H1 (cell line): ENCODE measurements around the gene MYLK. TPM values are rescaled to one million over a fixed set of nuclear protein-coding genes. Genes with fewer than 3 reads are reported as not detected.

ENCODE experiments used
- CTCF ChIA-PET: fragments of 300-600 bp; sonication (Branson Sonifier 250); formaldehyde crosslinking; loops from one replicate; lab custom pipeline; 2021; ENCODE audit not compliant: partially characterized antibody; lab: Charles Lee
- POLR2A ChIA-PET: fragments of 300-600 bp; sonication (Branson Sonifier 250); formaldehyde crosslinking; loops from one replicate; lab custom pipeline; 2021; ENCODE audit warnings: inconsistent platforms; ENCODE audit not compliant: partially characterized antibody; lab: Charles Lee
- DNase-seq, 2 experiments: peaks; one replicate each; pipeline versions ENCODE4 v3.0.0 to v3.0.0-alpha.2; 2010 to 2022; ENCODE audit warnings: low spot score in 2 of 2, low read depth in 1 of 2, mixed read lengths in 1 of 2
- FAIRE-seq: peaks from 2 replicates; lab custom pipeline; 2011; peaks lifted over from hg19 to GRCh38; lab: Jason Lieb, UNC
- H2AFZ ChIP-seq: 2 replicates; pipeline ENCODE4 v1.8.1; 2012; ENCODE audit warnings: low read length, inconsistent platforms
- H2AK5ac ChIP-seq: 2 replicates; pipeline ENCODE4 v1.6.1; 2013; ENCODE audit warnings: low read depth, low read length
- H2BK120ac ChIP-seq: replicated peaks from 2 replicates; pipeline ENCODE3; 2013; ENCODE audit warnings: low read depth, low read length, inconsistent platforms
- H2BK12ac ChIP-seq: 2 replicates; pipeline ENCODE4 v1.6.1; 2013; ENCODE audit warnings: low read depth, low read length
- H2BK15ac ChIP-seq: 2 replicates; pipeline ENCODE4 v1.6.1; 2013; ENCODE audit warnings: low read length
- H2BK20ac ChIP-seq: 2 replicates; pipeline ENCODE4 v1.6.1; 2013; ENCODE audit warnings: low read length
- H2BK5ac ChIP-seq: 2 replicates; pipeline ENCODE4 v1.6.1; 2013; ENCODE audit warnings: low read depth, low read length
- H3K14ac ChIP-seq: 2 replicates; pipeline ENCODE4 v1.6.1; 2013; ENCODE audit warnings: inconsistent platforms; ENCODE audit not compliant: insufficient read length
- H3K18ac ChIP-seq: 2 replicates; pipeline ENCODE4 v1.6.1; 2013; ENCODE audit warnings: low read length; ENCODE audit errors: extremely low read depth
- H3K23ac ChIP-seq: 2 replicates; pipeline ENCODE4 v1.6.1; 2013; ENCODE audit warnings: inconsistent platforms; ENCODE audit not compliant: insufficient read length
- H3K23me2 ChIP-seq: 2 replicates; pipeline ENCODE4 v1.6.1; 2013; ENCODE audit warnings: low read depth, low read length
- H3K27ac ChIP-seq: 2 replicates; pipeline ENCODE4 v1.6.1; 2011; ENCODE audit warnings: low read depth, low read length, inconsistent platforms
- H3K27me3 ChIP-seq, 4 experiments: replicated peaks in 1 of 4; 1 replicate in 1 of 4; 2 replicates in 3 of 4; pipeline versions ENCODE4 v1.6.1 to v1.8.1; 2011 to 2013; ENCODE audit warnings: low read length in 3 of 4, mild to moderate bottlenecking in 3 of 4, inconsistent platforms in 2 of 4, mixed read lengths in 2 of 4, moderate library complexity in 1 of 4; ENCODE audit not compliant: control insufficient read depth in 3 of 4, insufficient read depth in 3 of 4; ENCODE audit errors: extremely low read depth in 1 of 4
- H3K36me3 ChIP-seq, 4 experiments: 2 replicates each; pipeline versions ENCODE4 v1.6.1 to v1.8.1; 2011 to 2013; ENCODE audit warnings: mild to moderate bottlenecking in 4 of 4, low read length in 3 of 4, moderate library complexity in 2 of 4, control low read depth in 1 of 4, inconsistent platforms in 1 of 4; ENCODE audit not compliant: insufficient read depth in 4 of 4, control insufficient read depth in 2 of 4
- H3K4ac ChIP-seq: replicated peaks from 2 replicates; pipeline ENCODE3; 2013; ENCODE audit warnings: low read length, low read depth, mixed read lengths, inconsistent platforms; ENCODE audit not compliant: insufficient read length
- H3K4me1 ChIP-seq, 4 experiments: replicated peaks in 1 of 4; 1 replicate in 1 of 4; 2 replicates in 3 of 4; pipeline versions ENCODE4 v1.6.1 to v1.8.1; 2011 to 2013; ENCODE audit warnings: low read length in 3 of 4, inconsistent platforms in 2 of 4, mixed read lengths in 1 of 4; ENCODE audit not compliant: insufficient read depth in 4 of 4, control insufficient read depth in 3 of 4
- H3K4me2 ChIP-seq, 2 experiments: 2 replicates each; pipeline versions ENCODE4 v1.6.1 to v1.8.1; 2011 to 2013; ENCODE audit warnings: low read depth in 2 of 2, low read length in 2 of 2, control low read depth in 1 of 2, inconsistent platforms in 1 of 2, mild to moderate bottlenecking in 1 of 2; ENCODE audit not compliant: insufficient read depth in 1 of 2
- H3K4me3 ChIP-seq, 4 experiments: fragments of 200-600, 300-600 bp in 1 of 4; sonication (generic), shearing (Covaris generic), sonication (Bioruptor Twin) in 1 of 4; 2 replicates each; pipeline versions ENCODE4 v1.5.1 to v1.8.1; 2011 to 2016; ENCODE audit warnings: low read length in 4 of 4, low read depth in 3 of 4, control low read depth in 2 of 4, inconsistent platforms in 2 of 4, mild to moderate bottlenecking in 2 of 4, mixed read lengths in 1 of 4, moderate library complexity in 1 of 4; ENCODE audit not compliant: insufficient read depth in 2 of 4; ENCODE audit errors: extremely low read depth in 1 of 4
- H3K56ac ChIP-seq: replicated peaks from 2 replicates; pipeline ENCODE3; 2013; ENCODE audit warnings: low read depth, mild to moderate bottlenecking, mixed read lengths, low read length, inconsistent platforms; ENCODE audit not compliant: insufficient read length
- H3K79me1 ChIP-seq: 2 replicates; pipeline ENCODE4 v1.6.1; 2013; ENCODE audit warnings: low read depth, low read length, control low read depth
- H3K79me2 ChIP-seq, 2 experiments: 2 replicates each; pipeline versions ENCODE4 v1.6.1 to v1.8.1; 2012 to 2013; ENCODE audit warnings: low read length in 2 of 2, mild to moderate bottlenecking in 2 of 2, inconsistent platforms in 1 of 2; ENCODE audit not compliant: insufficient read depth in 2 of 2, control insufficient read depth in 1 of 2
- H3K9ac ChIP-seq, 4 experiments: replicated peaks in 1 of 4; 1 replicate in 1 of 4; 2 replicates in 3 of 4; pipeline versions ENCODE4 v1.6.1 to v1.8.1; 2011 to 2013; ENCODE audit warnings: low read depth in 3 of 4, low read length in 3 of 4, control low read depth in 2 of 4, mild to moderate bottlenecking in 2 of 4, moderate library complexity in 2 of 4, inconsistent platforms in 1 of 4; ENCODE audit errors: extremely low read depth in 1 of 4
- H3K9me3 ChIP-seq, 2 experiments: 2 replicates each; pipeline versions ENCODE4 v1.6.1 to v1.8.1; 2012 to 2013; ENCODE audit warnings: mild to moderate bottlenecking in 2 of 2, moderate library complexity in 2 of 2, control low read depth in 1 of 2, inconsistent platforms in 1 of 2, low read depth in 1 of 2, low read length in 1 of 2, mixed read lengths in 1 of 2; ENCODE audit not compliant: insufficient read depth in 2 of 2
- H4K20me1 ChIP-seq, 2 experiments: replicated peaks in 1 of 2; 2 replicates each; pipeline versions ENCODE3 to v1.8.1; 2011 to 2013; ENCODE audit warnings: inconsistent platforms in 2 of 2, low read length in 2 of 2, mild to moderate bottlenecking in 1 of 2; ENCODE audit not compliant: insufficient read depth in 2 of 2, control insufficient read depth in 1 of 2
- H4K5ac ChIP-seq: 2 replicates; pipeline ENCODE4 v1.6.1; 2013; ENCODE audit warnings: low read length, low read depth, mixed read lengths, inconsistent platforms; ENCODE audit not compliant: insufficient read length
- H4K8ac ChIP-seq: 2 replicates; pipeline ENCODE4 v1.8.0; 2013; ENCODE audit warnings: mild to moderate bottlenecking, moderate library complexity, low read length, inconsistent platforms; ENCODE audit not compliant: insufficient read depth; ENCODE audit errors: extremely low read depth
- H4K91ac ChIP-seq: replicated peaks from 2 replicates; pipeline ENCODE3; 2013; ENCODE audit warnings: low read length, mixed read lengths, inconsistent platforms; ENCODE audit not compliant: insufficient read length
- BRCA1 ChIP-seq: IDR thresholded peaks from 2 replicates; pipeline ENCODE4 v1.6.1; 2012; ENCODE audit warnings: low read depth, low read length, improper control_type of control experiment
- CEBPB ChIP-seq: IDR thresholded peaks from 2 replicates; pipeline ENCODE4 v1.6.1; 2012; ENCODE audit warnings: low read depth, low read length
- EP300 ChIP-seq, 2 experiments: IDR thresholded peaks; 1 replicate in 1 of 2; 2 replicates in 1 of 2; pipeline ENCODE4 v1.6.1; 2011 to 2012; ENCODE audit warnings: low read depth in 2 of 2, low read length in 2 of 2, mild to moderate bottlenecking in 2 of 2, borderline replicate concordance in 1 of 2, inconsistent platforms in 1 of 2, moderate library complexity in 1 of 2
- EZH2 ChIP-seq: fragments of 200-600 bp; sonication (generic); IDR thresholded peaks from 2 replicates; pipeline ENCODE4 v1.7.1; 2012; ENCODE audit warnings: low read depth, mild to moderate bottlenecking, moderate library complexity, low read length, inconsistent platforms; ENCODE audit not compliant: severe bottlenecking
- KDM4A ChIP-seq: IDR thresholded peaks from one replicate; pipeline ENCODE4 v1.7.1; 2012; ENCODE audit warnings: low read depth, mild to moderate bottlenecking, moderate library complexity, low read length, inconsistent platforms; ENCODE audit not compliant: severe bottlenecking
- SIN3A ChIP-seq, 2 experiments: IDR thresholded peaks in 1 of 2; conservative IDR thresholded peaks in 1 of 2; 2 replicates each; pipeline ENCODE4 v1.6.1; 2011 to 2012; ENCODE audit warnings: low read length in 2 of 2, improper control_type of control experiment in 1 of 2, low read depth in 1 of 2, mild to moderate bottlenecking in 1 of 2
- WGBS, 2 experiments: shearing (Covaris generic) in 1 of 2; methylation state at CpG; one replicate each; pipeline versions ENCODE4 v1.1.6 to v1.1.7; 2013 to 2015; ENCODE audit warnings: low lambda C conversion rate in 2 of 2, mixed read lengths in 2 of 2, inconsistent platforms in 1 of 2, low coverage in 1 of 2, missing lambda C conversion rate in 1 of 2; ENCODE audit not compliant: insufficient replicate concordance in 2 of 2, insufficient coverage in 1 of 2, insufficient read length in 1 of 2; ENCODE audit errors: extremely low coverage in 1 of 2, missing lambda C conversion rate in 1 of 2; 5-methylcytosine and 5-hydroxymethylcytosine counted together
- polyA plus RNA-seq, 7 experiments: library from polyadenylated mRNA; depleted of rRNA in 3 of 7; stranded (reverse) in 5 of 7; unstranded in 2 of 7; fragments of >200 nt in 5 of 7; fragments of 200-250 nt in 2 of 7; gene quantifications; 1 replicate in 5 of 7; 2 replicates in 1 of 7; 4 replicates in 1 of 7; pipeline versions ENCODE4 v1.2.1 to v1.2.3, GENCODE V29; 2011 to 2013; ENCODE audit warnings: missing spikeins in 2 of 7, mixed read lengths in 2 of 7
- total RNA-seq: library from RNA; stranded (reverse); fragmentation: NEBNext Ultra II Directional; extraction: Animal tissue kit (Norgen Biotek cat#: 25700); gene quantifications from 2 replicates; pipeline ENCODE4 v1.2.1, GENCODE V29; 2021

Gene MYLK
- total and polyA plus RNA-seq, 2 of the 8 experiments (the other 6 are each of a cell fraction or from before 2014, with no cell fraction given): 11.6 to 21.3 TPM

DNA sequence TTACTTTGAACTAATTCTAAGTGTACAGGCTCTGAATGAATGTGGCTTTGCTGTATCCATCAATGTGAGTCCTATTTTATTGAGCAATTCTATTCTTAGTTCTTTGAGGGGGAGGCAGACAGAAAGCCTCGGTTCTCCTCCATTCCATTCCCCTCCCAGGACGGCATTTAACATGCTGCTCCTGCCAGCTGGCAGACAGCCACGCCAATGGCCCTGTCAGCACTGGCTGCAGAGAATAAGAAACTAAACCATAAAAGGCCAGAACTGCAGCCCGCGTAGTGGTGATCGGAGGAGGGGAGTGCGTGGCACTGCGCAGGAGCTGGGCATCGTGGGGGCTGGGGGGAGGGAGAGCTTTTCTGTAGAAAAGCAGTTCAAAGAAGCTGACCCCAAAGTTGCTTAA, 223.2 kb downstream of the MYLK start:
- H3K4me2 ChIP-seq: no peak overlapping the region

More for the DNA sequence above, 223.2 kb downstream of the MYLK start:
- TF ChIP-seq SIN3A (conservative IDR thresholded peaks at IDR 0.05 in 1 of 2, IDR thresholded peaks at IDR 0.05 in 1 of 2; ENCODE audit: low read depth in 1 of 2, low read length in 2 of 2): no peak
- no peak for TF ChIP-seq BRCA1
- TF ChIP-seq EZH2: no peak
- TF ChIP-seq EP300 (IDR thresholded peaks at IDR 0.05; ENCODE audit: borderline replicate concordance in 1 of 2, low read depth in 2 of 2, low read length in 2 of 2): no peak
- no peak for TF ChIP-seq CEBPB
- no peak for TF ChIP-seq KDM4A
- Histone ChIP-seq H2BK20ac (no peak overlapping the region), H2AFZ (no peak overlapping the region), H3K4ac (no peak overlapping the region), H4K5ac (no peak overlapping the region), H3K23me2 (no peaks in the 10 kb centered on the region), H3K14ac (no peak overlapping the region), H3K36me3 (peaks cover 0 to 8% (median 3%) of the 10 kb centered on the region in 4 experiments; a peak in 4 of 8 replicates), H3K4me1 (no peaks in the 10 kb centered on the region), H3K18ac (no peak overlapping the region), H3K4me3 (no peak overlapping the region), H2BK120ac (no peak overlapping the region), H3K27ac (no peak overlapping the region), H3K9me3 (peaks cover 5 to 7% of the 10 kb centered on the region in 2 experiments), H4K91ac (no peak overlapping the region), H2BK5ac (no peak overlapping the region), H2BK12ac (no peak overlapping the region), H2AK5ac (no peak overlapping the region), H3K56ac (no peak overlapping the region), H3K23ac (no peak overlapping the region), H3K27me3 (no peaks in the 10 kb centered on the region), H3K9ac (no peak overlapping the region), H4K20me1 (no peaks in the 10 kb centered on the region), H2BK15ac (no peak overlapping the region), H3K79me1 (no peaks in the 10 kb centered on the region), H4K8ac (no peak overlapping the region), H3K79me2 (no peaks in the 10 kb centered on the region)
- FAIRE-seq (no peak), DNase-seq (no peak)
- 89% methylated on average over 9 of the region's 9 CpGs; no CpG with 5 or more reads in 1 of the 2 experiments for WGBS, 2 experiments
- POLR2A ChIA-PET: no interaction called here
- CTCF ChIA-PET: interaction anchor here (20.1 to 32.0 kb wide), 2 partner anchors 13 to 35 kb away, joined by 355 to 1463 read pairs; no protein-coding TSS in a partner anchor
